PC-3 (cell line): ENCODE data around the gene PPP1R14C. TPM values are rescaled to one million over a fixed set of nuclear protein-coding genes. Genes with fewer than 3 reads are reported as not detected.

Experiments
- ATAC-seq: fragments of 200-7000 bp; cut with Tn5 transposase; 2 replicates; pipeline ENCODE4 v1.9.1; 2020; ENCODE audit warnings: mild to moderate bottlenecking, moderate library complexity
- BruUV-seq: library from RNA; stranded (reverse); fragments of 400-500 nt; replicated peaks from 2 replicates; lab custom pipeline; 2021; lab: Mats Ljungman, UMichigan
- CTCF ChIA-PET: fragments of 300-600 bp; sonication (Branson Sonifier 250); formaldehyde crosslinking; loops from one replicate; lab custom pipeline; 2022; ENCODE audit warnings: antibody characterized with exemption; lab: Charles Lee
- POLR2A ChIA-PET: fragments of 300-600 bp; sonication (Branson Sonifier 250); formaldehyde crosslinking; loops from one replicate; lab custom pipeline; 2022; ENCODE audit warnings: antibody characterized with exemption; ENCODE audit not compliant: unreplicated experiment; lab: Charles Lee
- DNase-seq: peaks from one replicate; pipeline ENCODE4 v3.0.0-alpha.2; 2015
- H2AFZ ChIP-seq: fragments of 300-600 bp; sonication (generic); 2 replicates; pipeline ENCODE4 v1.6.0; 2016; ENCODE audit warnings: antibody characterized with exemption, low read length
- H3F3A ChIP-seq: fragments of 300-600 bp; sonication (generic); one replicate; pipeline ENCODE4 v1.6.0; 2017; ENCODE audit warnings: antibody characterized with exemption, low read length, control low read depth, mild to moderate bottlenecking; ENCODE audit not compliant: unreplicated experiment
- H3K27ac ChIP-seq: fragments of 300-600 bp; sonication (generic); 2 replicates; pipeline ENCODE4 v1.5.1; 2016; ENCODE audit warnings: mild to moderate bottlenecking, low read length
- H3K27me3 ChIP-seq: fragments of 300-600 bp; sonication (generic); 2 replicates; pipeline ENCODE4 v1.6.1; 2016; ENCODE audit warnings: low read length, mixed read lengths
- H3K36me3 ChIP-seq: fragments of 300-600 bp; sonication (generic); 2 replicates; pipeline ENCODE4 v1.6.1; 2016; ENCODE audit warnings: low read depth, mixed run types, low read length, mixed read lengths
- H3K4me1 ChIP-seq: fragments of 300-600 bp; sonication (generic); 2 replicates; pipeline ENCODE4 v1.5.1; 2016; ENCODE audit warnings: low read length; ENCODE audit not compliant: insufficient read depth
- H3K4me2 ChIP-seq: fragments of 300-600 bp; sonication (generic); 2 replicates; pipeline ENCODE4 v1.6.0; 2016; ENCODE audit warnings: low read length
- H3K4me3 ChIP-seq: fragments of 300-600 bp; sonication (generic); 2 replicates; pipeline ENCODE4 v1.5.1; 2016; ENCODE audit warnings: mild to moderate bottlenecking, low read length, mixed read lengths
- H3K79me2 ChIP-seq: fragments of 300-600 bp; sonication (generic); 2 replicates; pipeline ENCODE4 v1.6.1; 2017; ENCODE audit warnings: low read length, mixed read lengths
- H3K9ac ChIP-seq: fragments of 300-600 bp; sonication (generic); 2 replicates; pipeline ENCODE4 v1.6.0; 2016; ENCODE audit warnings: mild to moderate bottlenecking, low read length
- H3K9me2 ChIP-seq: fragments of 300-600 bp; sonication (generic); replicated peaks from 2 replicates; pipeline ENCODE4 v1.6.1; 2016; ENCODE audit warnings: mixed run types, low read length, mixed read lengths
- H3K9me3 ChIP-seq: fragments of 300-600 bp; sonication (generic); 2 replicates; pipeline ENCODE4 v1.6.1; 2016; ENCODE audit warnings: low read length, mixed read lengths
- H4K20me1 ChIP-seq: fragments of 300-600 bp; sonication (generic); 2 replicates; pipeline ENCODE4 v1.6.1; 2016; ENCODE audit warnings: low read length, mixed read lengths
- CTCF ChIP-seq: fragments of 300-600 bp; sonication (generic); conservative IDR thresholded peaks from 2 replicates; pipeline ENCODE4 v1.5.1; 2017; ENCODE audit warnings: antibody characterized with exemption, low read depth, mild to moderate bottlenecking, low read length
- EZH2 ChIP-seq: fragments of 300-600 bp; sonication (generic); IDR thresholded peaks from one replicate; pipeline ENCODE4 v1.6.1; 2017; ENCODE audit warnings: antibody characterized with exemption, mild to moderate bottlenecking, low read length; ENCODE audit not compliant: unreplicated experiment
- EZH2phosphoT487 ChIP-seq: fragments of 300-600 bp; sonication (generic); IDR thresholded peaks from 2 replicates; pipeline ENCODE4 v1.6.1; 2018; ENCODE audit warnings: mild to moderate bottlenecking, antibody characterized with exemption, low read length, borderline replicate concordance
- intact Hi-C: fragments of 100-400 bp; cut with micrococcal nuclease; formaldehyde crosslinking; loops from 2 replicates; pipeline ENCODE4 v1.9.0; 2023
- total RNA-seq: library from RNA; depleted of rRNA; stranded (reverse); fragments of >200 nt; gene quantifications from 2 replicates; pipeline ENCODE4 v1.2.3, GENCODE V29; 2014

PPP1R14C gene
- total RNA-seq, 1 experiment from 2014 or later: 1.1 TPM

- H3K36me3 ChIP-seq: no peaks in the 10 kb centered on the region
- H4K20me1 ChIP-seq: no peaks in the 10 kb centered on the region
- intact Hi-C loops: no loop called here
- H3F3A ChIP-seq: no peaks in the 10 kb centered on the region
- BruUV-seq: no TSS peak
- DNase-seq (no peak), ATAC-seq (no peak)
- no peak overlapping the region for H2AFZ ChIP-seq
- no peaks in the 10 kb centered on the region for H3K9me2 ChIP-seq
- H3K4me1 ChIP-seq: no peaks in the 10 kb centered on the region
- H3K4me3 ChIP-seq: no peak overlapping the region
- ChIA-PET CTCF (no interaction called here), POLR2A (no interaction called here)
- no peaks in the 10 kb centered on the region for H3K79me2 ChIP-seq
- no peaks in the 10 kb centered on the region for H3K27me3 ChIP-seq
- H3K27ac ChIP-seq: no peak overlapping the region
- no peak for TF ChIP-seq EZH2phosphoT487
- no peak for TF ChIP-seq EZH2
- no peak for TF ChIP-seq CTCF
- no peak overlapping the region for H3K9ac ChIP-seq
- no peak overlapping the region for H3K4me2 ChIP-seq
- no peaks in the 10 kb centered on the region for H3K9me3 ChIP-seq
These were observed 102.5 kb downstream of the PPP1R14C start for GRCh38 chr6:150245148-150245935.

GRCh38 chr6:150247803-150248202, 105.0 kb downstream of the PPP1R14C start:
- peaks cover 1% of the 10 kb centered on the region for H3K4me1 ChIP-seq
- H3K9ac ChIP-seq: no peak overlapping the region
- intact Hi-C loops: no loop called here
- no TSS peak for BruUV-seq
- H3F3A ChIP-seq: no peaks in the 10 kb centered on the region
- ATAC-seq (no peak), DNase-seq (no peak)
- H3K9me3 ChIP-seq: no peaks in the 10 kb centered on the region
- H3K4me2 ChIP-seq: no peak overlapping the region
- no peaks in the 10 kb centered on the region for H3K36me3 ChIP-seq
- no peak overlapping the region for H2AFZ ChIP-seq
- TF ChIP-seq EZH2phosphoT487: no peak
- TF ChIP-seq EZH2: no peak
- no peak for TF ChIP-seq CTCF
- H4K20me1 ChIP-seq: no peaks in the 10 kb centered on the region
- ChIA-PET CTCF (no interaction called here), POLR2A (no interaction called here)
- H3K79me2 ChIP-seq: no peaks in the 10 kb centered on the region
- H3K4me3 ChIP-seq: no peak overlapping the region
- no peaks in the 10 kb centered on the region for H3K9me2 ChIP-seq
- no peaks in the 10 kb centered on the region for H3K27me3 ChIP-seq
- H3K27ac ChIP-seq: no peak overlapping the region

GRCh38 chr6:150248300-150248699, 105.5 kb downstream of the PPP1R14C start:
- ATAC-seq: no peak
- no peaks in the 10 kb centered on the region for H3F3A ChIP-seq
- BruUV-seq: no TSS peak

More at GRCh38 chr6:150248300-150248699, 105.5 kb downstream of the PPP1R14C start:
- POLR2A ChIA-PET: no interaction called here
- no peak for TF ChIP-seq EZH2
- TF ChIP-seq EZH2phosphoT487: no peak
- no peak for TF ChIP-seq CTCF
- no peaks in the 10 kb centered on the region for H4K20me1 ChIP-seq
- no peaks in the 10 kb centered on the region for H3K9me2 ChIP-seq
- H3K9me3 ChIP-seq: no peaks in the 10 kb centered on the region
- H3K27me3 ChIP-seq: no peaks in the 10 kb centered on the region
- H3K79me2 ChIP-seq: no peaks in the 10 kb centered on the region
- intact Hi-C loops: no loop called here
- no peak for DNase-seq
- CTCF ChIA-PET: no interaction called here
- H3K4me2 ChIP-seq: no peak overlapping the region
- no peak overlapping the region for H2AFZ ChIP-seq
- no peak overlapping the region for H3K27ac ChIP-seq
- H3K9ac ChIP-seq: no peak overlapping the region
- peaks cover 6% of the 10 kb centered on the region for H3K4me1 ChIP-seq
- no peaks in the 10 kb centered on the region for H3K36me3 ChIP-seq
- no peak overlapping the region for H3K4me3 ChIP-seq
